ENCODE data around the gene GPC2.

- TF ChIP-seq CTCF (IDR thresholded peaks at IDR 0.05) = peak in 2 of 4 experiments; percentile 6 to 16
- peak; percentile 60 for TF ChIP-seq POLR2AphosphoS5 (IDR thresholded peaks at IDR 0.05)
- no peak for TF ChIP-seq EP300 (IDR thresholded peaks at IDR 0.05)
Observed at GRCh38 chr7:100158229-100159098, 18.7 kb downstream of the GPC2 start, which contains the start of gene TRAPPC14.

Measured in gastroesophageal sphincter (tissue), 3 donors.